Glutamatergic neuron (in vitro differentiated cells): ENCODE results near the gene GTF2E1. TPM values are rescaled to one million over a fixed set of nuclear protein-coding genes. Genes with fewer than 3 reads are reported as not detected.

Experiments used
- DNase-seq: peaks from one replicate; pipeline ENCODE4 v3.0.0; 2022
- H3K27ac Mint-ChIP-seq: one replicate; pipeline ENCODE4 v1.8.0; 2020; ENCODE audit warnings: mild to moderate bottlenecking, mixed read lengths, inconsistent platforms; ENCODE audit not compliant: unreplicated experiment
- H3K27me3 Mint-ChIP-seq: one replicate; pipeline ENCODE4 v1.8.0; 2020; ENCODE audit warnings: mild to moderate bottlenecking, moderate library complexity, mixed read lengths, inconsistent platforms; ENCODE audit not compliant: unreplicated experiment
- H3K36me3 Mint-ChIP-seq: one replicate; pipeline ENCODE4 v1.8.0; 2020; ENCODE audit warnings: mild to moderate bottlenecking, mixed read lengths, inconsistent platforms; ENCODE audit not compliant: unreplicated experiment
- H3K4me1 Mint-ChIP-seq: one replicate; pipeline ENCODE4 v1.8.0; 2020; ENCODE audit warnings: mild to moderate bottlenecking, low read depth, mixed read lengths, inconsistent platforms; ENCODE audit not compliant: unreplicated experiment
- H3K4me3 Mint-ChIP-seq: one replicate; pipeline ENCODE4 v1.8.0; 2020; ENCODE audit warnings: mild to moderate bottlenecking, mixed read lengths, inconsistent platforms; ENCODE audit not compliant: unreplicated experiment
- H3K9me3 Mint-ChIP-seq: one replicate; pipeline ENCODE4 v1.8.0; 2020; ENCODE audit warnings: mild to moderate bottlenecking, moderate library complexity, mixed read lengths, inconsistent platforms; ENCODE audit not compliant: unreplicated experiment
- CTCF ChIP-seq: fragments of 200-600 bp; sonication (generic); IDR thresholded peaks from one replicate; pipeline ENCODE4 v1.5.0; 2021; ENCODE audit not compliant: partially characterized antibody, unreplicated experiment
- total RNA-seq: library from RNA; stranded (reverse); fragmentation: NEBNext Ultra II Directional; extraction: Animal tissue kit (Norgen Biotek cat#: 25700); gene quantifications from one replicate; pipeline ENCODE4 v1.2.1, GENCODE V29; 2021; ENCODE audit not compliant: unreplicated experiment

GTF2E1 gene
- total RNA-seq, 1 donor from 2014 or later = 40.5 TPM

GRCh38 chr3:120796976-120797375 is 54.4 kb downstream of the GTF2E1 start:
- no peak for DNase-seq
- H3K27me3 Mint-ChIP-seq = no peaks in the 10 kb centered on the region
- H3K36me3 Mint-ChIP-seq = no peaks in the 10 kb centered on the region
- peaks cover 4% of the 10 kb centered on the region for H3K4me1 Mint-ChIP-seq
- TF ChIP-seq CTCF = no peak
- H3K4me3 Mint-ChIP-seq = no peak overlapping the region
- H3K9me3 Mint-ChIP-seq = peaks cover 1% of the 10 kb centered on the region
- H3K27ac Mint-ChIP-seq = peak overlapping the region; percentile 34

- no peaks in the 10 kb centered on the region for H3K36me3 Mint-ChIP-seq
- no peaks in the 10 kb centered on the region for H3K27me3 Mint-ChIP-seq
- peaks cover 1% of the 10 kb centered on the region for H3K9me3 Mint-ChIP-seq
- DNase-seq = no peak
- no peak overlapping the region for H3K27ac Mint-ChIP-seq
- no peak overlapping the region for H3K4me3 Mint-ChIP-seq
- TF ChIP-seq CTCF = no peak
- H3K4me1 Mint-ChIP-seq = peaks cover 4% of the 10 kb centered on the region
Measured at GRCh38 chr3:120797857-120798256, 55.3 kb downstream of the GTF2E1 start.

- no peaks in the 10 kb centered on the region for H3K36me3 Mint-ChIP-seq
- no peak for DNase-seq
- no peak for TF ChIP-seq CTCF
- H3K9me3 Mint-ChIP-seq = peaks cover 1% of the 10 kb centered on the region
- peaks cover 4% of the 10 kb centered on the region for H3K4me1 Mint-ChIP-seq
- no peaks in the 10 kb centered on the region for H3K27me3 Mint-ChIP-seq
- H3K4me3 Mint-ChIP-seq = no peak overlapping the region
- H3K27ac Mint-ChIP-seq = no peak overlapping the region
Measured at GRCh38 chr3:120798346-120798745, 55.8 kb downstream of the GTF2E1 start.

GRCh38 chr3:120800625-120801024 is 58.1 kb downstream of the GTF2E1 start:
- Mint-ChIP-seq H3K36me3 (no peaks in the 10 kb centered on the region), H3K27ac (no peak overlapping the region), H3K27me3 (no peaks in the 10 kb centered on the region), H3K9me3 (no peaks in the 10 kb centered on the region), H3K4me3 (no peak overlapping the region), H3K4me1 (peaks cover 4% of the 10 kb centered on the region)
- no peak for DNase-seq
- no peak for TF ChIP-seq CTCF

- TF ChIP-seq CTCF = no peak
- Mint-ChIP-seq H3K27me3 (no peaks in the 10 kb centered on the region), H3K27ac (no peak overlapping the region), H3K4me3 (no peak overlapping the region), H3K9me3 (no peaks in the 10 kb centered on the region), H3K36me3 (no peaks in the 10 kb centered on the region), H3K4me1 (peaks cover 4% of the 10 kb centered on the region)
- no peak for DNase-seq
Measured at GRCh38 chr3:120801484-120801883, 58.9 kb downstream of the GTF2E1 start.
